Measurements from ENCODE around the gene CREB3.

DNA sequence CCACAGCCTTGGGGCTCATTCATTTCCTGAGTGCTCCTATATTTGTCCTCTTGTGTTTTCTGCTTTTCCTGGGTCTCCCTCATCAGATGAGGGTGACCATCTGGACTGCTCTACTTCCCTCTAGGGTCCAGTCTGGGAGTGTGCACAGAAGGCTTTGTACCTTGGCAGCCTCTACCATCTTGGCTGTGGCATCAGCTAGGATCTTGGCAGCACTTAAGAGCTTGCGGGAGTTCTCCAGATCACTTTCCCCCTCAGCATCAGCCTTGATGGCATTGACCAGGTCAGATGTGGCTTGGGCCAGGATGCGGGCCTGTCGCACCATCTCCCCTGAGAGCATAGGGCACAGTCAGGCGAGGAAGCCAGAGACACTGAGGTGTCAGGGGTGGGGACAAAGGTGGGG, 16.2 kb upstream of the CREB3 start:
- TF ChIP-seq CTCF (IDR thresholded peaks at IDR 0.05; ENCODE audit: borderline replicate concordance, extremely low read depth, low read length, poor library complexity, severe bottlenecking) (no peak), EZH2 (IDR thresholded peaks at IDR 0.05; ENCODE audit: borderline replicate concordance, low read depth, low read length, severe bottlenecking) (no peak)

All from DND-41 (cell line).